Testis (tissue), 2 donors: ENCODE measurements around the gene ZNF32.

Experiments
- CTCF ChIP-seq, 3 experiments: fragments of 450-650 bp in 2 of 3; fragments of 200-600 bp in 1 of 3; sonication (generic) in 1 of 3; IDR thresholded peaks; one replicate each; pipeline ENCODE4 v1.5.1; 2016 to 2019; ENCODE audit warnings: antibody characterized with exemption in 3 of 3, mild to moderate bottlenecking in 2 of 3, moderate library complexity in 1 of 3
- POLR2A ChIP-seq: fragments of 450-650 bp; IDR thresholded peaks from one replicate; pipeline ENCODE4 v1.6.1; 2017; ENCODE audit warnings: antibody characterized with exemption, mild to moderate bottlenecking, moderate library complexity

GRCh38 chr10:43595739-43596298 is 52.9 kb downstream of the ZNF32 start:
- TF ChIP-seq CTCF (IDR thresholded peaks at IDR 0.05) (no peak), POLR2A (no peak)
